Mammary epithelial cell (primary cell): ENCODE results near the gene MBP.

Experiments
- CTCF ChIP-seq, 2 donors: IDR thresholded peaks in 1 of 2; conservative IDR thresholded peaks in 1 of 2; 2 replicates each; pipeline ENCODE4 v1.5.1; 2011 to 2012; ENCODE audit warnings: inconsistent platforms in 2 of 2, low read length in 2 of 2, mild to moderate bottlenecking in 2 of 2, control low read depth in 1 of 2, low read depth in 1 of 2; ENCODE audit not compliant: insufficient read depth in 1 of 2; ENCODE audit errors: extremely low read depth in 1 of 2
- EZH2 ChIP-seq: IDR thresholded peaks from 2 replicates; pipeline ENCODE4 v1.6.1; 2012; ENCODE audit warnings: low read length, inconsistent platforms, borderline replicate concordance

GRCh38 chr18:76974386-76974785, 158.2 kb downstream of the MBP start:
- TF ChIP-seq EZH2 (no peak), CTCF (conservative IDR thresholded peaks at IDR 0.05 in 1 of 2, IDR thresholded peaks at IDR 0.05 in 1 of 2; ENCODE audit: extremely low read depth in 1 of 2, insufficient read depth in 1 of 2, low read depth in 1 of 2, low read length in 2 of 2) (no peak)
